Skeletal muscle tissue (tissue), 4 donors: ENCODE measurements around the gene DPYSL4. TPM values are rescaled to one million over a fixed set of nuclear protein-coding genes. Genes with fewer than 3 reads are reported as not detected.

ENCODE experiments used
- H3K27ac ChIP-seq: one replicate; pipeline ENCODE4 v1.7.0; 2013; ENCODE audit warnings: mild to moderate bottlenecking, low read depth, low read length, inconsistent platforms
- H3K27me3 ChIP-seq, 3 donors: one replicate each; pipeline ENCODE4 v1.7.0; 2013; ENCODE audit warnings: low read length in 3 of 3; ENCODE audit not compliant: control insufficient read depth in 3 of 3, insufficient read depth in 3 of 3
- H3K36me3 ChIP-seq, 3 donors: one replicate each; pipeline ENCODE4 v1.7.0; 2013; ENCODE audit warnings: low read length in 3 of 3; ENCODE audit not compliant: control insufficient read depth in 3 of 3, insufficient read depth in 3 of 3
- H3K4me1 ChIP-seq, 3 donors: one replicate each; pipeline ENCODE4 v1.7.0; 2013; ENCODE audit warnings: low read length in 3 of 3, mild to moderate bottlenecking in 3 of 3; ENCODE audit not compliant: control insufficient read depth in 3 of 3, insufficient read depth in 3 of 3
- H3K4me3 ChIP-seq, 3 donors: one replicate each; pipeline ENCODE4 v1.7.0; 2013; ENCODE audit warnings: low read length in 3 of 3
- H3K9ac ChIP-seq, 3 donors: one replicate each; pipeline ENCODE4 v1.7.0; 2013; ENCODE audit warnings: low read length in 3 of 3, mild to moderate bottlenecking in 3 of 3, moderate library complexity in 2 of 3, low read depth in 1 of 3
- H3K9me3 ChIP-seq, 3 donors: one replicate each; pipeline ENCODE4 v1.7.0; 2013; ENCODE audit warnings: low read length in 3 of 3; ENCODE audit not compliant: control insufficient read depth in 3 of 3
- total RNA-seq: library from RNA; depleted of rRNA; stranded (reverse); fragments of >200 nt; gene quantifications from one replicate; pipeline ENCODE4 v1.2.3, GENCODE V29; 2014
- donor health status: Osteomylitis.

DPYSL4 gene
- total RNA-seq, 1 donor from 2014 or later: 1.0 TPM

GRCh38 chr10:132142396-132143161, 44.2 kb upstream of the DPYSL4 start:
- no peaks in the 10 kb centered on the region for H3K4me1 ChIP-seq

DNA sequence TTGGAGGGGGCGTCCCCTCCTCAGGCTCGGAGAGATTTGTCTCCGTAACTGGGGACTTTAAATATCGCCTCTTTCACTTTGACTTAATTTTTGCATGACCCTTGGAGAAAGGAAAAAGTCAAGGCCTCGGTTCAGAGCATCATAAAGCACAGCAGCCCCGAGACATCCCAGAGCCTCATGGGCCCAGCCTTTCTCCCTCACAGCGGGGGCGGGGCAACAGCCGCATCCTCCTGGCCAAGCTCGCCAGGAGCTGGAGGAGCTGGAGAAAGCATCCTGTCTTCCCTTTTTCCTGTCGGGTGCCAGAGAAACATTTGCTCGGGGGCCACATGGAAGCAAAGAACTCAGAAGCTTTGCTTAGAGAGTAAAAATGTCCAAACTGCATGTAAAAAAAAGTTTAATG, 43.6 kb upstream of the DPYSL4 start:
- H3K27me3 ChIP-seq: peaks cover 0 to 10% (median 3%) of the 10 kb centered on the region in 3 donors
- H3K36me3 ChIP-seq: peaks cover 0 to 3% (median 0%) of the 10 kb centered on the region in 3 donors

More at GRCh38 chr10:132142396-132143161, 44.2 kb upstream of the DPYSL4 start:
- Histone ChIP-seq H3K9ac (no peak overlapping the region), H3K4me3 (no peak overlapping the region), H3K27ac (no peak overlapping the region), H3K9me3 (no peaks in the 10 kb centered on the region), H3K27me3 (peaks cover 0 to 10% (median 3%) of the 10 kb centered on the region in 3 donors), H3K36me3 (peaks cover 0 to 3% (median 0%) of the 10 kb centered on the region in 3 donors)

DNA sequence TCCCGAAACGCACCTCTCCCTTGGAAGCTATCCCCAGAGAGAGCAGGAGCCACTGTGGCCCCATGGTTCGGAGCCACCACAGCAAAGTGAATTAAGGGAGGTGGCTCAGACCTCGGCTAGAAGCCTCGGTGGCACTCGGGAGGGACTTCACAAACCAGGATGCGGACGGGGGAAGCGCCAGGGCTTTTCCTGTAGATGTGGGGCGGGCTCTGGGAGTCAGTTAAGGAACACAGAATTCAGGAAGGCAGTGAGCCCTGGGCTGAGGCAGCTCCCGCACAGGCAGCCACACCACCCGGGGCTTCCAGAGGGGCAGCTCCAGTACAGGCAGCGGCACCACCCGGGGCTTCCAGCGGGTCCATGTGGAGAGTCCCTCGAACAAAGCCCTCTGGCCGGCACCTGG, 42.7 kb upstream of the DPYSL4 start:
- H3K9me3 ChIP-seq: no peaks in the 10 kb centered on the region
- no peak overlapping the region for H3K4me3 ChIP-seq

More for the DNA sequence above, 43.6 kb upstream of the DPYSL4 start:
- H3K9ac ChIP-seq: no peak overlapping the region
- no peak overlapping the region for H3K4me3 ChIP-seq
- no peaks in the 10 kb centered on the region for H3K4me1 ChIP-seq
- H3K9me3 ChIP-seq: no peaks in the 10 kb centered on the region
- no peak overlapping the region for H3K27ac ChIP-seq

DNA sequence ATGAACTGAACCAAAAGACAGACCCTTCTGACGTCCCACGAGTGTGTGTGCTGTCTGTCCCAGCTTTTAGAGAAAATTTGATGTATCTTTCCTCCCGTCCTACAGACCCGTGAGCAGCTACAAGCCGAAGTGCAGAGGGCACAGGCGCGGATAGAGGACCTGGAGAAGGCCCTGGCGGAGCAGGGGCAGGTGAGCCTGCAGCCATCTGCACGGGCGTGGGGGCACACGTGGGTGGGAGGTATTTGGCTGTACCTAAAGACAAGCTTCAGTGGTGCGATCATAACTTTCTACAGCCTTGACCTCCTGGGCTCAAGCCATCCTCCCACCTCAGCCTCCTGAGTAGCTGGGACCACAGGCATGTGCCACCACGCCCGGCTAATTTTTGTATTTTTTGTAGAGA, 41.7 kb upstream of the DPYSL4 start:
- Histone ChIP-seq H3K27me3 (peaks cover 0 to 10% (median 3%) of the 10 kb centered on the region in 3 donors), H3K36me3 (peaks cover 0 to 3% (median 0%) of the 10 kb centered on the region in 3 donors), H3K27ac (no peak overlapping the region), H3K4me1 (no peaks in the 10 kb centered on the region), H3K9ac (no peak overlapping the region), H3K4me3 (no peak overlapping the region), H3K9me3 (no peaks in the 10 kb centered on the region)

More for the DNA sequence above, 42.7 kb upstream of the DPYSL4 start:
- H3K9ac ChIP-seq: no peak overlapping the region
- peaks cover 0 to 10% (median 3%) of the 10 kb centered on the region in 3 donors for H3K27me3 ChIP-seq
- H3K27ac ChIP-seq: no peak overlapping the region
- no peaks in the 10 kb centered on the region for H3K4me1 ChIP-seq
- peaks cover 0 to 3% (median 0%) of the 10 kb centered on the region in 3 donors for H3K36me3 ChIP-seq

GRCh38 chr10:132145521-132146185, 41.1 kb upstream of the DPYSL4 start:
- no peaks in the 10 kb centered on the region for H3K9me3 ChIP-seq
- H3K27me3 ChIP-seq: peaks cover 0 to 10% (median 3%) of the 10 kb centered on the region in 3 donors
- peaks cover 0 to 3% (median 0%) of the 10 kb centered on the region in 3 donors for H3K36me3 ChIP-seq
- H3K4me1 ChIP-seq: no peaks in the 10 kb centered on the region
- no peak overlapping the region for H3K4me3 ChIP-seq
- no peak overlapping the region for H3K9ac ChIP-seq
- H3K27ac ChIP-seq: no peak overlapping the region

DNA sequence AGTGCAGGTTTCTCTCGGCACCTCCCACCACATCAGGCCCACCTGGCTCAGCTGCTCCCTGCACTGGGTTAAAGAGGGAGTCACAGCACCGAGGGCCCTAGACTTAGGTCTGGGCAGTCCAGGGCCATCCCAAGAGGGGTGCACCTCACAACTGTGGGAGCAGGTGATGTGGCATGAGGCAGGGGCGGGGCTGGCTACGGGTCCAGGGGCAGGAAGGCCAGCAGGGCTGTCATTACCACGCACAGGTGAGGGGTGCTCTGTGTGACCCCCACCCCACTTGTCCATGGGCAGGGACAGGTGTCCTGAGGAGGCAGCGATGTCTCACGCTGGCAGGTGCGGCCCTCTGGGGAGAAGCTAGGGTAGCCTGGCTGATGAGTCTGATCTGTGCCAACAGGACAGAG, 40.5 kb upstream of the DPYSL4 start:
- H3K4me3 ChIP-seq: no peak overlapping the region
- H3K9me3 ChIP-seq: no peaks in the 10 kb centered on the region
- peaks cover 0 to 10% (median 3%) of the 10 kb centered on the region in 3 donors for H3K27me3 ChIP-seq

DNA sequence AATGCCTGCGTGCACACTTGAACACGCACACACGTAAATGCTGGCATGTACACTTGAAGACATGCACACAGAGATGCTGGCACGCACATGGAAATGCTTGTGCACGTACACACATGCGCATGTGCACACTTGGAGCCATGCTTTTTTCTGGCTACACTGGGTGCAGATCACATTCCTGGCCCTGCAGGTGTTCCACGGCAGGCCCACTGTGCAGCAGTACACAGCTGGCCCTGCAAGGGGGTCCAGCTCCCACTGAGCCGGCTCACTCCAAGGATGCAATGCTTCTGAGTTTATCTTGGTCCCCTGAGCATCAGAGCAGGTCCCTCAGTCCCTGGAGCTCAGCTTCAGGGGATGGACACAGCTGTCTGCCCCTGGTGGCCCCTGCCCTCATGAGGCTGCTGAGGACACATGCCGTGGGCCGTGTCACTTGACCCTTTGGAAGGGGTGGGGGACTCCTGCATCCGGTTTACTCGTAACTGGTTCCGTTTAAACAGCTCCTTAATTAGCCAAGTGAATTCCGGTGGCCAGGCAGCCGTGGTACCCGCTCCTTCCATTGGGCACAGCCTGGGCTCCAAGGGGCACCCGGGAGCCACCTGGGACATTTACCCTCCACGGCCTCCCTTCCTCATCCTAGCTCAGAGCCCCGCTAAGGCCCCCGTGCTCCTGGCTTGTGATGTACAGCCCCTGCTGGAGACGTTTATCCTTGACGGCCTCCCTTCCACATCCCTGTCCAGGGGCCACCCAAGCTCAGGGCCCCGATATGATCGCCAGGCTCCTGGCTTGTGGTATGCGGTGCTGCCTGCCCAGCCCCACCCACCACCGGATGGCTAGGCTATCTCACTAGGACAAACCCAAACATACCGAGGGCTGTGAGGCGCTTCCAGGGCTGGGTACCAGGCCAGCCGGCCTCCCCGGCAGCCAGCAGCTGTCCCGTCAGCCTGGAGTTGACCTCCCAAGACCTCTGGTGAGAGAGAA, 39.5 kb upstream of the DPYSL4 start:
- peaks cover 0 to 10% (median 3%) of the 10 kb centered on the region in 3 donors for H3K27me3 ChIP-seq
- no peak overlapping the region for H3K27ac ChIP-seq
- H3K9me3 ChIP-seq: no peaks in the 10 kb centered on the region
- no peak overlapping the region for H3K9ac ChIP-seq
- H3K36me3 ChIP-seq: peaks cover 0 to 3% (median 0%) of the 10 kb centered on the region in 3 donors
- no peaks in the 10 kb centered on the region for H3K4me1 ChIP-seq
- H3K4me3 ChIP-seq: no peak overlapping the region

More for the DNA sequence above, 40.5 kb upstream of the DPYSL4 start:
- H3K27ac ChIP-seq: no peak overlapping the region
- peaks cover 0 to 3% (median 0%) of the 10 kb centered on the region in 3 donors for H3K36me3 ChIP-seq
- no peak overlapping the region for H3K9ac ChIP-seq
- H3K4me1 ChIP-seq: no peaks in the 10 kb centered on the region

GRCh38 chr10:132148261-132149251, 38.2 kb upstream of the DPYSL4 start:
- no peaks in the 10 kb centered on the region for H3K4me1 ChIP-seq
- no peaks in the 10 kb centered on the region for H3K9me3 ChIP-seq
- H3K9ac ChIP-seq: no peak overlapping the region
- H3K27ac ChIP-seq: no peak overlapping the region
- no peak overlapping the region for H3K4me3 ChIP-seq
- H3K36me3 ChIP-seq: peaks cover 0 to 4% (median 0%) of the 10 kb centered on the region in 3 donors
- H3K27me3 ChIP-seq: peaks cover 0 to 6% (median 0%) of the 10 kb centered on the region in 3 donors
